HepG2 (cell line): ENCODE data around the gene QRICH2. TPM values are rescaled to one million over a fixed set of nuclear protein-coding genes. Genes with fewer than 3 reads are reported as not detected.

Source experiments
- ARID2 ChIP-seq: sonication (generic); formaldehyde crosslinking; IDR thresholded peaks from 2 replicates; pipeline ENCODE4 v1.8.1; 2022; ENCODE audit warnings: mild to moderate bottlenecking, missing genetic modification reagents, borderline replicate concordance
- ATAD3A ChIP-seq: sonication (generic); formaldehyde crosslinking; IDR thresholded peaks from 2 replicates; pipeline ENCODE4 v1.4.0; 2020; ENCODE audit warnings: missing genetic modification reagents
- EZH2 ChIP-seq: conservative IDR thresholded peaks from 2 replicates; pipeline ENCODE4 v1.6.1; 2012; ENCODE audit warnings: mild to moderate bottlenecking, low read depth, low read length, moderate library complexity
- FOXA1 ChIP-seq, 2 experiments: fragments of 450-650 bp in 1 of 2; sonication (generic) in 1 of 2; formaldehyde crosslinking in 1 of 2; IDR thresholded peaks; 2 replicates each; pipeline versions ENCODE4 v1.4.0 to v1.6.1; 2016 to 2020; ENCODE audit warnings: missing genetic modification reagents in 1 of 2
- GTF2F1 ChIP-seq: fragments of 150-350 bp; IDR thresholded peaks from 2 replicates; pipeline ENCODE4 v1.6.1; 2014; ENCODE audit warnings: low read length
- HNRNPH1 ChIP-seq: fragments of 200-400 bp; formaldehyde crosslinking; optimal IDR thresholded peaks from 2 replicates; pipeline ENCODE3; 2017; ENCODE audit warnings: mild to moderate bottlenecking, low read depth, low read length
- KLF15 ChIP-seq: sonication (generic); formaldehyde crosslinking; IDR thresholded peaks from 2 replicates; pipeline ENCODE4 v1.8.1; 2023; ENCODE audit warnings: borderline replicate concordance, mild to moderate bottlenecking, inconsistent platforms, missing genetic modification reagents, mixed read lengths
- NCOA5 ChIP-seq: sonication (generic); formaldehyde crosslinking; IDR thresholded peaks from 2 replicates; pipeline ENCODE4 v1.4.0; 2020; ENCODE audit warnings: missing genetic modification reagents
- NFRKB ChIP-seq: fragments of 450-650 bp; IDR thresholded peaks from 2 replicates; pipeline ENCODE4 v1.6.1; 2017
- RBM22 ChIP-seq: fragments of 200-400 bp; formaldehyde crosslinking; optimal IDR thresholded peaks from 2 replicates; pipeline ENCODE3; 2017; ENCODE audit warnings: mild to moderate bottlenecking, low read length, moderate library complexity
- RXRB ChIP-seq: IDR thresholded peaks from 2 replicates; pipeline ENCODE4 v1.6.1; 2016; ENCODE audit warnings: borderline replicate concordance, missing genetic modification reagents, missing compliant biosample characterization
- SMAD9 ChIP-seq: sonication (generic); formaldehyde crosslinking; IDR thresholded peaks from 2 replicates; pipeline ENCODE4 v1.5.1; 2020; ENCODE audit warnings: mild to moderate bottlenecking, missing genetic modification reagents
- SMYD3 ChIP-seq: sonication (generic); formaldehyde crosslinking; IDR thresholded peaks from 2 replicates; pipeline ENCODE4 v1.8.1; 2023; ENCODE audit warnings: mild to moderate bottlenecking, missing genetic modification reagents
- SOX5 ChIP-seq: IDR thresholded peaks from 2 replicates; pipeline ENCODE4 v1.6.1; 2016; ENCODE audit warnings: borderline replicate concordance
- THYN1 ChIP-seq: sonication (generic); formaldehyde crosslinking; IDR thresholded peaks from 2 replicates; pipeline ENCODE4 v1.8.1; 2023; ENCODE audit warnings: low read depth, mild to moderate bottlenecking, moderate library complexity, missing genetic modification reagents, borderline replicate concordance
- U2AF2 ChIP-seq: fragments of 200-400 bp; formaldehyde crosslinking; IDR thresholded peaks from 2 replicates; pipeline ENCODE4 v1.6.1; 2017; ENCODE audit warnings: low read depth, mild to moderate bottlenecking, low read length
- ZBTB1 ChIP-seq: sonication (generic); formaldehyde crosslinking; IDR thresholded peaks from 2 replicates; pipeline ENCODE4 v1.4.0; 2020; ENCODE audit warnings: missing genetic modification reagents, borderline replicate concordance
- ZC3H13 ChIP-seq: sonication (generic); formaldehyde crosslinking; IDR thresholded peaks from 2 replicates; pipeline ENCODE4 v1.8.1; 2023; ENCODE audit warnings: mild to moderate bottlenecking, missing genetic modification reagents, moderate library complexity
- ZEB1 ChIP-seq: IDR thresholded peaks from 2 replicates; pipeline ENCODE4 v1.6.1; 2012; ENCODE audit warnings: mild to moderate bottlenecking, low read depth, inconsistent platforms; ENCODE audit not compliant: insufficient replicate concordance
- ZNF274 ChIP-seq: sonication (generic); formaldehyde crosslinking; IDR thresholded peaks from 2 replicates; pipeline ENCODE4 v1.5.1; 2020; ENCODE audit warnings: mild to moderate bottlenecking, missing genetic modification reagents
- ZNF367 ChIP-seq: sonication (generic); formaldehyde crosslinking; IDR thresholded peaks from 2 replicates; pipeline ENCODE4 v1.4.0; 2020; ENCODE audit warnings: missing genetic modification reagents, borderline replicate concordance
- ZNF546 ChIP-seq: sonication (generic); formaldehyde crosslinking; conservative IDR thresholded peaks from 2 replicates; pipeline ENCODE4 v1.8.1; 2023; ENCODE audit warnings: mild to moderate bottlenecking, missing genetic modification reagents
- ZNF713 ChIP-seq: sonication (generic); formaldehyde crosslinking; IDR thresholded peaks from 2 replicates; pipeline ENCODE4 v1.4.0; 2020; ENCODE audit warnings: mild to moderate bottlenecking, missing genetic modification reagents
- ZNF841 ChIP-seq: sonication (generic); formaldehyde crosslinking; IDR thresholded peaks from 2 replicates; pipeline ENCODE4 v1.8.1; 2023; ENCODE audit warnings: missing genetic modification reagents, borderline replicate concordance
- polyA plus RNA-seq, 8 experiments: library from polyadenylated mRNA; depleted of rRNA in 3 of 8; stranded (reverse) in 7 of 8; unstranded in 1 of 8; fragments of >200 nt; fragmentation: Illumina TruSeq in 4 of 8; extraction: Trizol in 4 of 8; gene quantifications; 2 replicates each; pipeline versions ENCODE4 v1.2.1 to v1.2.3, GENCODE V29; 2011 to 2016; ENCODE audit warnings: low read depth in 4 of 8, missing spikeins in 1 of 8, mixed read lengths in 1 of 8; ENCODE audit not compliant: insufficient read depth in 1 of 8
- total RNA-seq, 5 experiments: library from RNA; depleted of rRNA; stranded (reverse); fragments of >200 nt; fragmentation: Illumina TruSeq; extraction: Trizol; gene quantifications; 2 replicates each; pipeline ENCODE4 v1.2.3, GENCODE V29; 2016; ENCODE audit warnings: low read depth in 1 of 5
- TF ChIP-seq, protein P1 (sequence below): sonication (generic); formaldehyde crosslinking; IDR thresholded peaks from 2 replicates; pipeline ENCODE4 v1.5.1; 2020; ENCODE audit warnings: mild to moderate bottlenecking, missing genetic modification reagents
- TF ChIP-seq, protein P2 (sequence below): sonication (generic); formaldehyde crosslinking; IDR thresholded peaks from 2 replicates; pipeline ENCODE4 v1.4.0; 2020; ENCODE audit warnings: missing genetic modification reagents

The QRICH2 gene
- total and polyA plus RNA-seq, 2 of the 13 experiments (the other 11 are each of a cell fraction or from before 2014, with no cell fraction given): 3.7 to 5.7 TPM

DNA sequence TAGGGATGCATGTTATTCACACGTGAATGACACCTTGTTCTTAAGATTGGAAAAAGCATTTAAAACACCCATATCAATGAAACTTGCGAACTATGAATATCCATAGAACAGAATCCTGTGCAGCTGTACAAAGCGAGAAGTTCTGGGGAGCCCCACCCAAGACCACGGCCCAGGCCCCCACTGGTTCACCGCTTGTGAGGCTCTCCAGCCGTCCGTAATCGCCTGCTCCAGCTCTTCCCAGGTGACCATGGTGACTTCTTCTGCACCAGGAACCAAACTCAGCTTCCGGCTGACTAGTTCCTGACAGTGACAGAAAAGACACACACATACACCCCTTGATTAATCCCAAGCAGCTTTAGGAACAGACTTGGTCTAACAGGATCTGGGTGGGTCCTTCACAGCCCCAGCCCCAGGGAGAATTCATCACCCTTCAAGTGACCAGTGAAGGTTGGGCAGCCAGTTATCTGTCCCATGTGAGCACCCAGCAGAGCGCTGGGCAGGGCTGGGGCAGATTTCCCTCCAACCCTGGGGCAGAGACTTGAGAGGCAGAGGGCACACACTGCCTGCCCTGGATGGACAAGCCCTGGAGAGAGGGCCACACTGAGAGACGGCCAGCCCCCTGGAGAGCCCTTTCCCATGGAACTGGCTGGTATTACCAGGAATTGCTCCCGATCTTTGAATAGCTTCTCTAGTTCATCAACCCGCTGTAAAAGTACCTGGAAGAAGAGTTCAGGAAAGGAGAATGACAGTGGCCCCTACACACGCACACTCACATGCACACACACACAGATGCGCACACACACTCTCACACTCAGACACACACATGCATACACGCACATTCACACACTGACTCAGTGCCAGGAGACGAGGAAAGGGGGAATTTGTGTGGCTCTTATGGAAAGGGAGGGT lies 3.6 kb downstream of the QRICH2 start (continued):
- TF ChIP-seq ZNF841 (CRISPR knock-in tag) (no peak), NCOA5 (CRISPR knock-in tag) (no peak), ATAD3A (CRISPR knock-in tag) (no peak), ZNF546 (CRISPR knock-in tag) (no peak), ZNF367 (CRISPR knock-in tag) (no peak), SMAD9 (CRISPR knock-in tag) (no peak), U2AF2 (no peak), RXRB (CRISPR knock-in tag) (no peak), ZNF274 (CRISPR knock-in tag) (0 out of 2 replicates have a peak, but pooled peaks have one; percentile 29), GTF2F1 (no peak), SMYD3 (CRISPR knock-in tag) (no peak), ZC3H13 (peak; percentile 36; the same call in 1 of the 2 replicates), EZH2 (no peak), HNRNPH1 (no peak), SOX5 (CRISPR knock-in tag) (no peak), KLF15 (no peak), NFRKB (no peak), ZBTB1 (CRISPR knock-in tag) (no peak), RBM22 (peak; percentile 87), ZNF713 (no peak), ARID2 (no peak), FOXA1 (IDR thresholded peaks at IDR 0.05) (no peak), FOXA1 (CRISPR knock-in tag; IDR thresholded peaks at IDR 0.05) (no peak), THYN1 (CRISPR knock-in tag) (no peak), ZEB1 (no peak)
- TF ChIP-seq, protein P1, sequence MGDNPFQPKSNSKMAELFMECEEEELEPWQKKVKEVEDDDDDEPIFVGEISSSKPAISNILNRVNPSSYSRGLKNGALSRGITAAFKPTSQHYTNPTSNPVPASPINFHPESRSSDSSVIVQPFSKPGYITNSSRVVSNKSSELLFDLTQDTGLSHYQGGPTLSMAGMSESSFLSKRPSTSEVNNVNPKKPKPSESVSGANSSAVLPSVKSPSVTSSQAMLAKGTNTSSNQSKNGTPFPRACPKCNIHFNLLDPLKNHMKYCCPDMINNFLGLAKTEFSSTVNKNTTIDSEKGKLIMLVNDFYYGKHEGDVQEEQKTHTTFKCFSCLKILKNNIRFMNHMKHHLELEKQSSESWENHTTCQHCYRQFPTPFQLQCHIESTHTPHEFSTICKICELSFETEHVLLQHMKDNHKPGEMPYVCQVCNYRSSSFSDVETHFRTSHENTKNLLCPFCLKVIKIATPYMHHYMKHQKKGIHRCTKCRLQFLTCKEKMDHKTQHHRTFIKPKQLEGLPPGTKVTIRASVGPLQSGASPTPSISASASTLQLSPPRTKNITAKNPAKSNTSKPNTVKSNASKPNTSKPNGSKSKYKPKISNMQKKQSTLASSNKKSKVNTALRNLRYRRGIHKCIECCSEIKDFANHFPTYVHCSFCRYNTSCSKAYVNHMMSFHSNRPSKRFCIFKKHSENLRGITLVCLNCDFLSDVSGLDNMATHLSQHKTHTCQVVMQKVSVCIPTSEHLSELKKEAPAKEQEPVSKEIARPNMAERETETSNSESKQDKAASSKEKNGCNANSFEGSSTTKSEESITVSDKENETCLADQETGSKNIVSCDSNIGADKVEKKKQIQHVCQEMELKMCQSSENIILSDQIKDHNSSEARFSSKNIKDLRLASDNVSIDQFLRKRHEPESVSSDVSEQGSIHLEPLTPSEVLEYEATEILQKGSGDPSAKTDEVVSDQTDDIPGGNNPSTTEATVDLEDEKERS (CRISPR knock-in tag): no peak
- TF ChIP-seq, protein P2, sequence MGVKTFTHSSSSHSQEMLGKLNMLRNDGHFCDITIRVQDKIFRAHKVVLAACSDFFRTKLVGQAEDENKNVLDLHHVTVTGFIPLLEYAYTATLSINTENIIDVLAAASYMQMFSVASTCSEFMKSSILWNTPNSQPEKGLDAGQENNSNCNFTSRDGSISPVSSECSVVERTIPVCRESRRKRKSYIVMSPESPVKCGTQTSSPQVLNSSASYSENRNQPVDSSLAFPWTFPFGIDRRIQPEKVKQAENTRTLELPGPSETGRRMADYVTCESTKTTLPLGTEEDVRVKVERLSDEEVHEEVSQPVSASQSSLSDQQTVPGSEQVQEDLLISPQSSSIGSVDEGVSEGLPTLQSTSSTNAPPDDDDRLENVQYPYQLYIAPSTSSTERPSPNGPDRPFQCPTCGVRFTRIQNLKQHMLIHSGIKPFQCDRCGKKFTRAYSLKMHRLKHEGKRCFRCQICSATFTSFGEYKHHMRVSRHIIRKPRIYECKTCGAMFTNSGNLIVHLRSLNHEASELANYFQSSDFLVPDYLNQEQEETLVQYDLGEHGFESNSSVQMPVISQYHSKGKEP (CRISPR knock-in tag): no peak
